ENCODE measurements around the gene GHRHR.

GHRHR gene

DNA sequence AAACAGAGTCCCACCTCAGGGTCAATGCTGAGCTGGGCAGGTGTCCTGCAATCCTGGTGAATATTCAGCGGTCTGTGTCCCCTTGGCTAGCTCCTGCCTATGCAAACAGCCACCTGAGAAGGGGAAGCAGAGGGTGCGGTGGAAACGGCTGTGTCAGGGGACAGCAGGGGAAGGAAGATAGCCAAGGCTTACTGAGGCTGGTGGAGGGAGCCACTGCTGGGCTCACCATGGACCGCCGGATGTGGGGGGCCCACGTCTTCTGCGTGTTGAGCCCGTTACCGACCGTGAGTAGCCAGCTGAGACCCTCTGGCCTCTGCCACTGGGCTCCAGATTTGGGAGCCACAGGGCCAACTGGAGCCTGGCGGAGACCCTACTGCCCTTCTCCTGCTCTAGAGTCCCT, at the start of gene GHRHR:
Gene GHRHR (plus strand): TSS at position 112 of the 400 bp plus-strand sequence. CDS start 116 bp downstream, at position 228.
- no peak for DNase-seq

DNA sequence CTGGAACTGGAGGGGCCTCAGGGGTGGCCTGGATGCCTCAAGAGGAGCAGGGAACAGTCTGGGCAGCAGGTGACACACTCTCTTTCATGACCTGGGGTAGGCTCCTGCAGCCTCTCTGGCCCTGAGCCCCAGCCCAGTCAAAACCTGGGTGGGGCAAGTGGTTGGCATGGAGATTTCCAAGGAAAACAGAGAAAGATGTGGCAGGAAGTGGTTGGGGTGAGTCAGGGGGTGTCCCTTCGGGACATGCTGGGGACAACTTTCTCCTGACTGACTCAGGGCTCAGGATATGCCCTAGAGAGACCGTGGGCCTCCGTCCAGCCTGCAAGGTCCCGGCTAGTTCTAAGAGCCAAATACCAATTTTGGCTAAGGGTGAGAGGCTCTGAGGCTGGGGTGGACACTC, 49.2 kb upstream of the GHRHR start:
- no peak for DNase-seq

DNA sequence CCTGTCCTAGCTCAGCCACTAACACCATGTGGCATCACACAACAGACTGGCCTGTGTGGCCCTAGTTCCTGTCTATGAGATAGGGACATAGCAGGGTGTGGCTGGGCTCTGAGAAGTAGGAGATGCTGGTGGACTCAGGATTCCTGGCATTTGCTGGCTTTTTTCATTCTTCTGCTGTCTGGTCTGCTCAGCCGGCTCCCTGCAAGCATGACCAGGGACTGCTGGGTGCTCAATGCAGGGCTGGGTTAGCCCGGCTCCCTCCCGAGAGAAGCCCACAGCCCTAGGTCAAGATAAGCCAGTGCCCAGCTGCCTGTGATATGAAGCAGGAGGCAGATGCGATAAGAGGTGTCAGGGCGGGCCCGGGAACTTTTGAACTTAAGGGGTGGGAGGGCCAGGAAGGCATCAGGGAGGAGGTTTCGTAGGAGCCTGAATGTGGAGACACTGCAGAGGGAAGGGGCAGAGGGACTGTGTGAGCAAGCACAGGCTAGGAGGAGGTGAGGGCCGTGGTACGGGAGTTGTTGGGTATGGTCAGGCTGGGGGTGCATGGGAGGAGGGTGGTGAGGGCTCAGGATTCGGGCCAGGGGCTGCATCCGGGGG, 48.6 kb upstream of the GHRHR start:
- no peak for DNase-seq

DNA sequence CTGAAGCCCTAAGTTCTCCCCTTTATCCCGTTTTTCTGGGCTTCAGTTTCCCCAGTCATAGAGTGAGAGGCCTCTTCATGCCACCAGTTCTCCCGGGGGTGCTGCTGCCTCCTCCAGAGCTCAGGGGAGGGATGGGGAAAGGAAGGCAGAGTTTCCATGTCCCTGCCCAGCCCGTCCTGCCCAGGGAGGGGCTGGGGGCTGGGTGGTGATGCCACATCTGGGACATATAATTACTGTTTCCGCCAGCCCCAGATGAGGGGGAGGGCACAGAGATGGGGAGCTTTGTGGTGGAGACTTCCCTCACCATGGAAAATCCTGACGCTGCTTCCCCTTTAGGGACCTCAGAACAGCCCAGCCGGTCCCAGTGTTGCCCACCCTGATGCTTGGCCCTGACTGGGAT, 48.0 kb upstream of the GHRHR start:
- no peak for DNase-seq

DNA sequence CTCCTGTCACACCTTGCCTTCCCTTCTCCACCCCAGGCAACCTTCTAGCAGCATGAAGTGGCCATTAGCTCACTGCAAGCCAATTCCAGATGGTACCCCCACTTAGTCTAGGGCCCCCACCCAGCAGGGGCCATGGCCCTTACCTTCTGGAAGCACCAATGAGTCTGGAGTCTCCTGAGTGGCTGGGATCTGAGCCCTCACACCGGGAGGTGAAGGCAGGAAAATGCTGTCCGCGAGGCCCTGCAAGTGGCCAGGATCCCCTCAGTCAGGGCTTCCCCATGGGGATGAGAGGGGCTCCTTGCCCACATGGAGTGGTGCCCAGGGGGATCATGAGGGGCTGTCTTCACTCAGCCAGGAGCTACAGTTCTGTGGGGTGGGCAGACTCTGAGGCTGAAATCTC, 47.5 kb upstream of the GHRHR start:
- DNase-seq: no peak

DNA sequence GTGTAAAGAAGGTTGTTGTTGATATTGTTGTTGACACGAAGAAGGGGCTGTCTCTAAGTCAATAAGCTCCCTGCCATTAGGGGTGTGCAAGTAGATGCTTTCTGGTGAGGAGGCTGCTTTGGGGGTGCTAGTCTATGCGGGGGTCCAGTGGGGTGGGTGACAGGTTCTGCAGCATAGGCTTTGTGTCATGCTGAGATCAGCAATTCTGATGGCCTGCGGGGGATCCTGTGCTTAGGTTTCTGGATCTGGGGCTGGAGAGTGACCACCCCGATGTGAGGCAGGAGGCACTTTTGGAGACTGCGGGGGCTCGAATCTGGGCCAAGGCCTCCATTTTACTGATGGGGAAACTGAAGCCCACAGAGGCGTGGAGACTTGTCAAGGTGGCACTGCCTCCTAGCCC, 47.0 kb upstream of the GHRHR start:
- no peak for DNase-seq

DNA sequence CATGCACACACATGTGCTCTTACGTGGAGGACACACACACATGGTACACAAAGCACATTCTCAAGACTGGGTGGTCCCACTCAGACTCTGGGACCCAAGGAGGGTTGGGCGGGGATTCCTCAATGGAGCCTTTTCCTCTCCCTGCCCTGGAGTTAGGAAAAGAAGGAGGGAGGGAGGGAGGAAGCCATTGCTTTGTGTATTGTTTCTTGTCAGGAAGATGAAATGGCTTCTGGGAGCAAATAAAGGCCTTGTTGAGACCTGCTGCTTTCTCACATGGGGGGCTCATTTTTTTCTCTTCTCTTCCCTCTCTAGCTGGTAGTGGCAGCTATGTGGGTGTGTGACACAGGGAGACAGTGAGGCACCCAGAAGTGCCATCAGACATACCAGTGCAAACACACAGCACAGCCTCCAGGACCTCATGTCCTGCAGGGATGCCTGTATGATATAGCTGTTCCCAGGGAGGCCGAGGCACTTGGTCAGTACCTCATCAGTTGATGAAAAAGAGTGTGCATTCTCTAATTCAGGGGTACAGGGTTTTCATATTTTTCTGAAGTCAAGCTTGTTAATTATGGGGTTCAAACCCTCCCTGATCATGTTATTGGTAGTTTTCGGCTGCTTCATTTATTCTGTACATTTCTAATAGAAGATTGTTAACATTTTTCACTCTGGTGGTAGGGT, 46.4 kb upstream of the GHRHR start:
- DNase-seq: no peak

DNA sequence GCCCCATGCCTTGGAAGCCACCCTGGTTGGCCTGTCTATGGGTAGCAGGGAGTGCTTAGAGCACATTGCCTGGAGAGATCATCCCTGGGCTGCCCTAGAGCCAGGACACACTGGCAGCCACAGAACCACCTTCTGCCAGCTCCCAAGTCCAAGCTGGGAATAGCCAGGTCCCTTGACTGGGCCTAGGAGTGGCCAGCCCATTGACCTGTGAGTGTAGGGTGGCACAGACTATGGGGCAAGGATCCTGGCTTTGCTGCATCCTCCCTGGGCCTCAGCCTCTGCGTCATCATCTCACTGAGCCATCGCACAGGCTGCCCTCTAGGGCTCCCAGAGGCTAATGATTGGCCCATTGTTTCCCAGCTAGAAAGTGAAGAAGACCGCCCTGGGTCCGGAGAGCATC, 45.1 kb upstream of the GHRHR start:
- DNase-seq: no peak

DNA sequence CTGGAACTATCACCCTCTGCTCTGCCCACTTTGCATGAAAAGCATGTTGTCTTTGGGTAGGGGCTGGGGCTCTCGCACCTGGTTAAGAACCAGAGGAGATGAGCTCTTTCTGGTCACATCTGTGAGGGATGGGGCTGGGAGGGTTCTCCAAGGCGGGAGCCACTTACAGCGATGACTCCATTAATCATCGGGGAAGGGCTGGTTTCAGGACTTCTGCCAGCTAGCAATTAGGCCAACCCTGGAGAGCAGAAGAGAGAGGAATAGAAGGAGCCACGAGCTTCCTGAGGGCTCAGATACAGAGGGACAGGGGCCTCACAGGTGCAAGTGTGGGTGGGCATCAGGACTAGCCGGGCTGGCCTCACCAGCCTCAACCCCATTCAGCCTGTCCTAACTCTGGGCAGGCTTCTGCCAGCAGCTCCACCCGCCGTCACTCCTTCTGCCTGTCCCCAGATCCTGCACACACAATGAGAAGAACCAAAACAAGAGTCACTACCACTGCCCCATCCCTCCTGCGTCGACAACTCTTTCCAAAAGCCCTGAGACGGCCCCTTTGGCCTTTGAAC, 43.7 kb upstream of the GHRHR start:
- no peak for DNase-seq

DNA sequence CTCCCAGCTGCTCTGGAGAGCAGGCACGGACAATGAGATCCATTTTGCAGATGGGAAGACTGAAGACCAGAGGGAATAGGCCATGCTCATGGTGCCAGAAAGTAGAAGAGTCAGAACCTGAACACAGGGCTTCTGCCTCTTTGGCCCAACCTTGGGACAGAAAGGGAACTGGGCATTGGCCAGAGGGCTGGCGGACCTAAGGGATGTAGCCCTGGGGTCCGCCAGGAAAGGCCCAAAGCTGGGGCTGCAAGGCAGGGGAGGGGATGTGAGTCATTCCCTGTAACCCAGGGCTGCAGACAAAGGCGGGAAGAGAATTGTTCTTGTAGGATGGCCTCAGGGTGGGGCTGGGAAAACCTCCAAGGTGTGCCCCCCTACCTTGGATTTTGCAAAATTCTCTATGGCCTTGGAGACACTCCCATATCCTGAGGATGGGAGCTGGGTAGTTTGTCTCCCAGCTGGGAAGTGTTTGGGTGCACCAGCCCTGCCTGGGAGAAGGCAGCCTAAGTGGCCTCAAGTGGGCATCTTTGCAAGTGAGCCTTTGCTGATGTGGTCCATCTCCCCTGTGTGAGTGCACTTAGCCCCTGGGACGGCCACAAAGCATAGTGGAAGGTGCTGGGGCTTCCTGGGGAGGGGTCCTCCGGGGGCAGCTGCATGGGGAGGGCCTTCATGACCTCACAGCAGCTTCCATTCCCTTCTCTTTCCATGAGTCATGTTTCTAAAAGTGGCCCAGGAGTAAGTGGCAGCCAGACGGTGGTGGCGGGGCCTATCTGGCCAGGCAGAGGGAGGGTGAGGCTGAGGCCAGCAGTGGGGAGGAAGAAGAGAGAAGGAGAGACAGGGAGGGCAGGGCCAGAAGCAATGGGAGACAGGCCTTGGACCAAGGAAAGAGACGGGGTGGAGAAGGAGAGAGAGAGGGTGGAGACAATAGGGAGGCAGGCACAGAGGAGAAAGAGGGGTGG, 42.9 kb upstream of the GHRHR start:
- no peak for DNase-seq

DNA sequence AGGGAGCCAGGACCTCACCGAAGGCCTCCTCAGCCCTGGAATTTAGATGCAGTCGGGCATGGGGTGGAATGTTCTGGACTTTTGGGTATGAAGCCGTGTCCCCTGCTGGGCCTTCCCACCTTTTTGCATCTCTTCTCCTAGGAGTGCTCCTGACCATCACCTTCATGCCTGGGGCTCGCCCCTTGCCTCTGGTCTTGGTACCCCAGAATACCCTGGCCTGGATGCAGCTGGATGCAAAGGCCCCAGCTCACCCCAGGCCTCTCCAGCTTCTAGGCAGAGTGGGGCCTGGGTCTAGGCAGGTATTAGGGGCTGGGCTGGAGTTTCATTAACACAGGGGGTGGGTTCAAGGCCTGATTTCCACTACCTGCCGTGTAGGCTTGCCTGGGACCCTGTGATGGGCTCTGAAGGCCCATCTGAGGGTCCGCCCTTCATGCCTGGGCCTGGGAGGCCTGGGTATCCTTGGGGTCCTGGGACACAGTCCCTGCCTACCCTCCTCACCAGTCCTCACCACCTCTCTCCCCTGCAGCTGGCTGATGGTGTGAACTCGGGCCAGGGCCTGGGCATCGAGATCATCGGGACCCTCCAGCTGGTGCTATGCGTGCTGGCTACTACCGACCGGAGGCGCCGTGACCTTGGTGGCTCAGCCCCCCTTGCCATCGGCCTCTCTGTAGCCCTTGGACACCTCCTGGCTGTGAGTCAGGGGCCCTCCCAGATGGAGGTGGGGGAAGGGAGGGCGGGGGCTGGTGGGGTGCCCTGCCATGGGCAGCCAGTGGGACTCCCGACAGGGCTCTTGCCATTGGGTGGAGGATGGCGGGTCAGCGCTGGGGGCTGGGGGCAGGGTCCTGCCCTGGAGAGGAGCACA, 42.0 kb upstream of the GHRHR start:
- no peak for DNase-seq

DNA sequence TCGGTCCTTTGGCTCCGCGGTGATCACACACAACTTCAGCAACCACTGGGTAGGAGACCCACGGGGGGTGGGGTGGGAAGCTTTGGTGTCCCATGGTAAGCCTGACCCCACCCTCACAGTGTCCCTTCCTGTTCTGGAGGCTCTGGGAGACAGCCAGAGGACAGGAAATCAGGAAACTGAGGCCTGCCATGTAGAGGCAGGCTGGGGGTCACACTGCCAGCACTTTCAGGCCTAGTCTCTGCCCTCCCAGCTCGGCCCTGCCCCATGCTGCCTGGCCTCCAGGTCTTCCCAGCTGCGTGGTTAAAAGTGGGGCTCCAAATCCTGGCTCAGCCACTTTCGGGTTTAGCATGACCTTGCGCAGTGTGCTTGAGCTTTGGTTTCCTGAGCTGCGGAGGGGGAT, 41.2 kb upstream of the GHRHR start:
- no peak for DNase-seq

DNA sequence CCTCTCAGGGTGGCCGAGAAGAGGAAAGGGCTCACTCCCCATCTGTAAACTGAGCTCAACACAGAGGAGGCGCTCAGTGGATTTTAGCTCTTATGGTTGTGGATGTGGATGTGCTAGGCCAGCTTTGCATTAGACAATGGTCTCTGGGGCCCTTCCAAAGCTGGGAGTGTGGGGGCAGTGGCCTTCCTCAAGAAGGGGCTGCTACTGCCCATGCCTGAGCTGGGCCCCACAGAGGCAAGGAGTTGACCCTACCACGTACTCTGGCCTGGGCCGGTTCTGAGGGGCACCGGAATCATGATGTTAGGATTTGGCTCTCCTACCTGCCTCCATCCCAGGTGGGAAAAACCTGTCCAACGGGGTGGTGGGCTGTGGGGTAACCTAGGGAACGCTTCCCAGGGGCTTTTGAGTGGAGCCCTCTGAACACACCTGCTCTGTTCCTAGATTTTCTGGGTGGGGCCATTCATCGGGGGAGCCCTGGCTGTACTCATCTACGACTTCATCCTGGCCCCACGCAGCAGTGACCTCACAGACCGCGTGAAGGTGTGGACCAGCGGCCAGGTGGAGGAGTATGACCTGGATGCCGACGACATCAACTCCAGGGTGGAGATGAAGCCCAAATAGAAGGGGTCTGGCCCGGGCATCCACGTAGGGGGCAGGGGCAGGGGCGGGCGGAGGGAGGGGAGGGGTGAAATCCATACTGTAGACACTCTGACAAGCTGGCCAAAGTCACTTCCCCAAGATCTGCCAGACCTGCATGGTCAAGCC, 40.6 kb upstream of the GHRHR start:
- DNase-seq: no peak

DNA sequence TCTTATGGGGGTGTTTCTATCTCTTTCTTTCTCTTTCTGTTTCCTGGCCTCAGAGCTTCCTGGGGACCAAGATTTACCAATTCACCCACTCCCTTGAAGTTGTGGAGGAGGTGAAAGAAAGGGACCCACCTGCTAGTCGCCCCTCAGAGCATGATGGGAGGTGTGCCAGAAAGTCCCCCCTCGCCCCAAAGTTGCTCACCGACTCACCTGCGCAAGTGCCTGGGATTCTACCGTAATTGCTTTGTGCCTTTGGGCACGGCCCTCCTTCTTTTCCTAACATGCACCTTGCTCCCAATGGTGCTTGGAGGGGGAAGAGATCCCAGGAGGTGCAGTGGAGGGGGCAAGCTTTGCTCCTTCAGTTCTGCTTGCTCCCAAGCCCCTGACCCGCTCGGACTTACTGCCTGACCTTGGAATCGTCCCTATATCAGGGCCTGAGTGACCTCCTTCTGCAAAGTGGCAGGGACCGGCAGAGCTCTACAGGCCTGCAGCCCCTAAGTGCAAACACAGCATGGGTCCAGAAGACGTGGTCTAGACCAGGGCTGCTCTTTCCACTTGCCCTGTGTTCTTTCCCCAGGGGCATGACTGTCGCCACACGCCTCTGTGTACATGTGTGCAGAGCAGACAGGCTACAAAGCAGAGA, 39.9 kb upstream of the GHRHR start:
- DNase-seq: no peak

DNA sequence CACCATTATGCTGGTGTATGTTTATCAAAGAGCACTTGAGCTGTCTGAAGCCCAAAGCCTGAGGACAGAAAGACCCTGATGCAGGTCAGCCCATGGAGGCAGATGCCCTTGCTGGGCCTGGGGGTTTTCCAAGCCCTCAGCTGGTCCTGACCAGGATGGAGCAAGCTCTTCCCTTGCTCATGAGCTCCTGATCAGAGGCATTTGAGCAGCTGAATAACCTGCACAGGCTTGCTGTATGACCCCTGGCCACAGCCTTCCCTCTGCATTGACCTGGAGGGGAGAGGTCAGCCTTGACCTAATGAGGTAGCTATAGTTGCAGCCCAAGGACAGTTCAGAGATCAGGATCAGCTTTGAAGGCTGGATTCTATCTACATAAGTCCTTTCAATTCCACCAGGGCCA, 39.1 kb upstream of the GHRHR start:
- DNase-seq: no peak

DNA sequence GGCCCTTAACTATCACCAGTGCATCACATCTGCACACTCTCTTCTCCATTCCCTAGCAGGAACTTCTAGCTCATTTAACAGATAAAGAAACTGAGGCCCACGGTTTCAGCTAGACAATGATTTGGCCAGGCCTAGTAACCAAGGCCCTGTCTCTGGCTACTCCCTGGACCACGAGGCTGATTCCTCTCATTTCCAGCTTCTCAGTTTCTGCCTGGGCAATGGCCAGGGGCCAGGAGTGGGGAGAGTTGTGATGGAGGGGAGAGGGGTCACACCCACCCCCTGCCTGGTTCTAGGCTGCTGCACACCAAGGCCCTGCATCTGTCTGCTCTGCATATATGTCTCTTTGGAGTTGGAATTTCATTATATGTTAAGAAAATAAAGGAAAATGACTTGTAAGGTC, 38.6 kb upstream of the GHRHR start:
- DNase-seq: no peak

DNA sequence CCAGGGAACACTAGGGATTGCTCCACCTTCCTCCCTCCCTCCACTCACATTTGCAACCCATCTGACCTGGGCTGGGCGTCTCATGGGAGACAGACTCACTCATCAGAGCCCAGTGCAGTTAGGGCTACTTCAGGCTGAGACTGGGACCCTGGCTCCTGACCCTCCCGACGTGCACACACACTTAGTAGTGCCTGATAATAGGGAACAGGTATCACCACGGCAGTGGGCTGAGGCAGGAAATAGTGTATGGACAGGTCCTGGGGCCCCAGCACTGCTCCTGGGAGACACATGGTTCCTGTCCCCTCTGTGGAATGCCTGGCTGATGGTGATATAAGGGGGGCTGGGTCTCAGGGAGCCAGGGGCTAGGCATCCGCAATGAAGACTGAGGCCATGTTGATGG, 37.8 kb upstream of the GHRHR start:
- no peak for DNase-seq

DNA sequence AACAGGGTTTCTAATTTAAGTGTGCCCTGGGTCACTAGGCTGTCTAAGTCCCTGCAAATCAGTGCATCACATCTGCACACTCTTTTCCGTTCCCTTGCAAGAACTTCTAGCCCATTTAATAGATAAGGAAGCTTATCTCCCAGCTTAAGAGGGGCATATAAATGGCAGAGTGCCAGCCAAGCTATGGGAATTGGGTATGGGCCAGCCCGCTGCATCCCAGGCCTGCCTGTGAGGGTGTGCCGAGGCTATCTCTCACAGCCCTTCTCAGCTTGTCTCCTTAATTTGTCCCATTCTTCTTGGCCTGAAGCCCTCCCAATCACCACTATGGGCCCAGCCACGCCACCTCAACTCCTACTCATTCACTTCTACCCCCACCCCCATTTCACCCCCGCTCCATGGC, 37.4 kb upstream of the GHRHR start:
- no peak for DNase-seq

DNA sequence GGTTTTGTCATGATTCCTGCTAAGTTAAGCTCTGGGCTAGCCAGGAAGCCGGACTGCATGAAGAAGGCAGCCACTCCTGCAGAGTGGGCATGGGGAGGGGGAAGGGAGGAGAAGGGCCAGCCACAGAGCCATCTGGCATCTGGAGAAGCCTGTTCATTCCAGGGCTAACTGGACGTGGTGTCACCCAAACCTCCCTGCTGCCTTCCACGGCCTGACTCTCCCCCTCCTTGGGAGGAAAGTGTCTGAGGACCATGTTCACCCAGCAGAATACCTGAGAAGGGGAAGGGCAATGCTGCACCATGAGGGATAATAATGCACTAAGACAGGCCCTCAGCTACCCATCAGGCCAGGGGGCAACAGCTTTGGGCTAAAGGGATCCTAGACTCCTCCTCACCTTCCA, 36.7 kb upstream of the GHRHR start:
- no peak for DNase-seq

DNA sequence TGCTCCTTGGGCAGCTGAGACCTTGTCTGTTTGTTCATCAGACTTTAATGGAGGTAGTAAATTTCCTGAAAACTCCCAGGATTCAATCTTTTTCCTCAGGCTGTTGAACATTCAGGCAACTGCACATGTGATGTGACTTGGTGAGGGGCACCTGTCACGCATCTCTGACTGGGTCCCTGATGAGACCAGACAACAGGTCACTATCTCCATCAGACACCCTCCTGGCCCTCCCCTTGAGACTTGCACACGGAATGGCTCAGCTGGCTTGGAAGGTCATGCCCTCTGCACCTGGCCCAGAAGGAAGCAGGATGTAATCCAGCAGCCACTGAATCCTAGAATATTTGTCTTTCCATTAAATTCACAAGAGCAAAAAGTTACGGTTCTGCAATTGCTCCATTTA, 36.2 kb upstream of the GHRHR start:
- no peak for DNase-seq

DNA sequence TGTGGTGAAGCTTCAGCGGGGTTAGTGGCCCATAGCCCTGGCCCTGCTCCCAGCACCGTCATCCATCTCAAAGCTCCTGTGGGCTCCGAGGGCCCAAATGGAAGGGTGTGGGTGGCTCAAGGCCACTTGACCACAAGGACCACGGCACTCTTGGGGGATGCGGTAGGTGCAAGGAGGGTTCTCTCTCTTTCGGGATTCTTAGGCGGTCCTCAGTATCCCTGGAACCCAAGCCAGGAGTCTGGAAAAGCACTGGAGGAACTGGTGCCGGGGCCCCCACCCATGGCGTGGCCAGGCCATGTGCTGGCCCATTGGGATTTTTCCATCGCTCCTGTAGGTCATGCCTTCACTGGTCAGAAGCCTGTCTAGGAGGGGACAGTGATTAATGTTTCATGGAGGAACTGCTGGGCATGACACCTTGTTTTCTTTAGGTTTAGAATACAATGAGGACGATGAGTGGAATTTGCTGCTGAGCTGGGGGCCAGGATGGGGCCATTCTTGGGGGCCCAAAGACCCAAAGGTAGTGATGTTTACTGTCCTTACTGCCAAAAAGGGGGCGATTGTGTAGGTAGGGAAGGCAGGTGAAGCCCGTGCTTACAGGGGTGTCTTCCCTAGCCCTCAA, 35.4 kb upstream of the GHRHR start:
- no peak for DNase-seq
